Kidney capillary endothelial cell (primary cell): Measurements from ENCODE around the gene PRKCQ.

Source experiments
- DNase-seq: peaks from one replicate; pipeline ENCODE4 v3.0.0-alpha.2; 2018; ENCODE audit warnings: low spot score

The PRKCQ gene

DNA sequence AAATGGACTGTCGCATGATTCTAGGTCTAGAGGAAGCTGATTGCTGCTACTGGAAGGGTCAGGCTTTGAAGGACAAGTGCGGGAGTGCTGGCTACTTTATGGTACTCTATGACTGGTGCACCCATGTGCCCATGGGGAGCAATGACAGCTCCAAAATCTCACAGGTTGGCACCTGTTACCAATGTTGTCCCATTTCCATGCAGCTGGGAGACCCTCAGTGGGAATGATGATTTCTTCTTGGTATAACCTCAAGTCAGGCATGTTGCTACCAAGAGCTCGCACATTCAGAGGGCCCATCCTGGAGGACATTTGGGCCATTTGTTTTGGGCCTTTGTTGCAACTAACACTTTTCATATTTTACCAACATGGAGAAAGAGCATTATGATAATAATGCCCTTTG lies 174.4 kb downstream of the PRKCQ start:
- no peak for DNase-seq

DNA sequence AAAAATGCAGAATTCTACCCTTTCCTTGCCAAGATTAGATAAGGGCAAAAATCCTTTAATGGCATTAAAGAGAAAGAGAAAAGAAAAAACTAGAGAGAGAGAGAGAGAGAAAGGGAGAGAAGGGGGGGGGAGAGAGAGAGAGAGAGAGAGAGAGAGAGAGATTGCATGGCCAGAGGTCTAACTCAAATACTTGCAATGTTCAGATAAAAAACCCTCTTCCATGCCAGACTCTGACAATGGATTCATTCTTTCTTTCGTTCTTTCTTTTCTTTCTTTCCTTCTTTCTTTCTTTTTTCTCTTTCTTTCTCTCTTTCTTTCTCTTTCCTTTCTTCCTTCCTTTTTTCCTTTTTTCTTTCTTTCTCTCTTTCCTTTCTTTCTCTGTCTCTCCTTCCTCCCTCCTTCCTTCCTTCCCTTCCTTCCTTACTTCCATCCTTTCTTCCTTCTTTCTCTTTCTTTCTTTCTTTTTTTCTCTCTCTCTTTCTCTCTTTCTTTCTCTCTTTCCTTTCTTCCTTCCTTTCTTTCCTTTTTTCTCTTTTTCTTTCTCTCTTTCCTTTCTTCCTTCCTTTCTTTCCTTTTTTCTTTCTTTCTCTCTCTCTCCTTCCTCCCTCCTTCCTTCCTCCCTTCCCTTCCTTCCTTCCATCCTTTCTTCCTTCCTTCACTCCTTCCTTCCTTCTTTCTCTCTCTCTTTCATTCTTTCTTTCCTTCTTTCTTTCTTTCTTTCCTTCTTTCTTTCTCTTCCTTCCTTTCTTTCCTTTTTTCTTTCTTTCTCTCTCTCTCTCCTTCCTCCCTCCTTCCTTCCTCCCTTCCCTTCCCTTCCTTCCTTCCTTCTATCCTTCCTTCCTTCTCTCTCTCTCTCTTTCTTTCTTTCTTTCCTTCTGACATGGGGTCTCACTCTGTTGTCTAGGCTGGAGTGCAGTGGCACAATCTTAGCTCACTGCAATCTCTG lies 175.7 kb downstream of the PRKCQ start:
- no peak for DNase-seq

DNA sequence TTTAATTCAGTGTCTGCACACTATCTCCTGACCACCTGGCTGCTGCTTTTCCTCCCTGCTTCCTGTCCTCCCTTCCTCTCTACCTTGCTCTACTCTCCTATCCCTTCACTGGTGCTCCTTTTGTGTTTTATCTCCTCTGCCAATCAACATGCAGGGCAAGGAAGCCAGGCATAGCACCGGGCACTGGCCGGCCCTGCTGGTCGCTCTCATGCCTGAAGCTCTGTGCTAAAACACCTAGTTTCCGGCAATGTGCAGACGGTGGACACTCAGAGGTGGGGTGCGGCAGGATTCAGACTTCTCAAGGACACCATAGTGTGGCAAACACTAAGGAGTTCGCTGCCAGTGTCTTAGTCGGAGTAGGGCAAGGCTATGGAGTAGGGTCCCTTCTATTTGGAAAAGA lies 177.1 kb downstream of the PRKCQ start:
- no peak for DNase-seq

DNA sequence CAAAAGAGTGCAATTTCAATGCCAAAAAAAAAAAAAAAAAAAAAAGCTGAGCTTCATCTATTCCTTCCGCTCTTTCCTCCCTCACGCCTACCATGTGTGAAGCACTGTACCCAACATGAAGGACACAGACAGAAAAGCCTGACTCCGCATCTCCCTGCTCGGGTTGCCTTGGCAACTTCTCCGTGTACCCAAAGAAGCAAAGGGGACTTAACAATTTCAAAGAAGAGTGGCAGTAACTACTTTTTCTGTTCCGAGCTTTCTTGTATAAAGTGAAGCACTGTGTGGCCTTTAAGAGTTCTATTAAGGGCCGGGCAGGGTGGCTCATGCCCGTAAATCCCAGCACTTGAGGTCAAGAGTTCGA lies 177.7 kb downstream of the PRKCQ start:
- DNase-seq = no peak

GRCh38 chr10:6401558-6402348 lies 178.3 kb downstream of the PRKCQ start:
- peak; percentile 93 for DNase-seq

GRCh38 chr10:6400821-6401465 lies 179.1 kb downstream of the PRKCQ start:
- no peak for DNase-seq

GRCh38 chr10:6400331-6400730 lies 179.7 kb downstream of the PRKCQ start:
- no peak for DNase-seq

GRCh38 chr10:6399879-6400278 lies 180.2 kb downstream of the PRKCQ start:
- DNase-seq = no peak

- no peak for DNase-seq
Observed at GRCh38 chr10:6399231-6399741, 180.8 kb downstream of the PRKCQ start.

GRCh38 chr10:6398399-6398798 lies 181.7 kb downstream of the PRKCQ start:
- no peak for DNase-seq

DNA sequence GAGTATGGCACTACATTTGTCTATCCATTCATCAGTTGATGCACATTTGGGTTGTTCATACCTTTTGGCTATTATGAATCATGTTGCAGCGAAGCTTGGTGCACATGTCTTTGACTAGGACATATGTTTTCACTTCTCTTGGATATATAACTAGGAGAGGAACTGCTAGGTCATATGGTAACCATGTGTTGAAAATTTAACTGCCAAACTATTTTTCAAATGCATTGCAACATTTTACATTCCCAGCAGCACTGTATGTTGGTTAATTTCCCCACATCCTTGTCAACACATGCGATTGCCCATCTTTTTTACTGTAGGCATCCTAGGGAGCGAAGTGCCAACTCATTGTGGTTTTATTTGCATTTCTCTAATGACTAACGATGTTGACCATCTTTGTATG lies 183.4 kb downstream of the PRKCQ start:
- no peak for DNase-seq

- no peak for DNase-seq
Observed at GRCh38 chr10:6396226-6396625, 183.8 kb downstream of the PRKCQ start.

DNA sequence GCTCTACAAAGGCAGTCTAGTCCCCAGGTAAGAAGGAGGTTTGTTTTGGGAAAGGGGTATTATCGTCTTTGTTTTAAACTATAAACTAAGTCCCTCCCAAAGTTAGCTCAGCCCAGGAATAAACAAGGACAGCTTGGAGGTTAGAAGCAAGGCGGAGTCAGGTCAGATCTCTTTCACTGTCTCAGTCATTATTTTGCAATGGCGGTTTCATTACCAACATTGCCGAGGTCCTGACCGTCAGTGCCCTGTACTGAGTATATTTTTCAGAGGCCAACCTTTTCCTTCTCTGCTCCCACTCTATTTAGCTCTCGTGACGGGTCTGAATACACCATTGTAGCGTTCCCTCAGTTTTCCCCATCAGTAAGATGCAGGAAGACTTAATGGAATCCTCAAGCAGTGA lies 184.5 kb downstream of the PRKCQ start:
- no peak for DNase-seq

DNA sequence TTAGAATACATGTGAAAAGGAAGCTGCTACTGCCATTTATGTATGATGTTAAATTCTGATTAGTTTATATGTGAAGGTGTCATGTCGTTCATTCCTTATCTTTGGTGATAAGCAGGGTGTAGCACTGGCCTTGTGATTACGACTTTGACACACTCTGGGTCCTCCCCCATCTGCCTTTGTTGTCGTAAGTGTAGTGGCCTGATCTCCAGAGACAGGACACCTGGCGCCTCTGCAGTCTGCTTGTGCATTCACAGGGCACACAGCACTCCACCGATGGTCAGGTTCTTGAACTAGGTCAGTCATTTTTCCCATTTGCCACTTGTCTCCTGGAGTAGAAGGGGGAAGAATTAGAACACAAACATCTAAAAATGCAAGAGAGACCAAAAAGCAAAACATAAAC lies 186.0 kb downstream of the PRKCQ start:
- DNase-seq = no peak

DNA sequence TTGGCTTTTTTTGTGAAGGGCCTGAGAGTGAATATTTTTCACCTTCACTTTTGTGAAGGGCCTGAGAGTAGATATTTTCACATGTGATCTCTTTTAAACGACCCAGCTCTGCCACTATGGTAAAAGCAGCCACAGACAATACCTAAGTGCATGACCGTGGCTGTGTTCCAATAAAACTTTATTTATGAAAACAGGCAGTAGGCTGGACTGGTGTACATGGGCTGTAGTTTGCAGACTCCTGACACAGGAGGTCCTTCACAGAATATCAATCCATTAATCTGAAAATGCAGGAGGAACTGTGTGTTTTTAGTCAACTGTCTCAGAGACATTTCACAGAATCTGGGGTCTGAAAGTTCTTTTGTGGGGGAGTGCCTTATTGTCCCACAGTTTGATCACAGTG lies 186.9 kb downstream of the PRKCQ start:
- DNase-seq = no peak

DNA sequence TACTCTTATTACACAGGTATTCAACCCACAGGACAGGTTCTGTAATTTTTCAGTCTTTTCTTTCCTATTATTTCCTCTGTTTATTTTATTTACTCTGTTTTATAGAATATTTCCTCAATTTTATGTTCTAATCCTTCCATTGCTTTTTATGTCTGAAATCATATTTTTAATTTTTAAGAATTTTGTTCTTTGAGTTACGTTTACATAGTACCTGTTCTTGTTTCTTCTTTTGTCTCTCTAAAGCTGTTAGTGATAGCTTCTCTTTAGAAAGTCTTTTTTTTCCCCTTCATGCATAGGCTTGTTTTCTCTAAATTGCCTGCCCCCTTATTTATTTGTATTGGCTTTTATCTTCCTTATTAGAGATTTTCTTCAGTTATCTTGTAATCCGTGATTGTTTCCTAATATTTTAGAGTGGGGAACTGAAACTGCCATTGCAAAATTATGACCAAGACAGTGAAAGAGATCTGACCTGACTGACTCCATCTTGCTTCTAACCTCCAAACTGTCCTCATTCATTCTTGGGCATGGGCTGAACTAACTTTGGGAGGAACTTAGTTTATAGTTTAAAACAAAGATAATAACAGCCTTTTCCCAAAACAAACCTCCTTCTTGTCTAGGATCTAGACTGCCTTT lies 189.7 kb downstream of the PRKCQ start:
- no peak for DNase-seq

GRCh38 chr10:6388261-6388893 lies 191.7 kb downstream of the PRKCQ start:
- DNase-seq = no peak

DNA sequence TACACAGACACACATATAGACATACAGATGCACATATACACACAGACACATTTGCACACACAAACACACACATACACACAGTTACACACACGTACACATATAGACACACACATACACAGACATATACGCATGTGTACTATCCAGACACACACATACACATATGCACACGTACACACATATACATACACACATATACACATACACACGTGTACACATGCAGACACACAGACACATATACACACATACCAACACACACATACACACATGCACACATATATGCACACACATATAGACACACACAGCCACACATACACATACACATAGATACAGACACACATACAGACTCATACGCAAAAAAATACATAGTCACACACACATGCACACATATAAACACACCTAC lies 193.1 kb downstream of the PRKCQ start:
- no peak for DNase-seq

GRCh38 chr10:6386346-6386745 lies 193.7 kb downstream of the PRKCQ start:
- no peak for DNase-seq

DNA sequence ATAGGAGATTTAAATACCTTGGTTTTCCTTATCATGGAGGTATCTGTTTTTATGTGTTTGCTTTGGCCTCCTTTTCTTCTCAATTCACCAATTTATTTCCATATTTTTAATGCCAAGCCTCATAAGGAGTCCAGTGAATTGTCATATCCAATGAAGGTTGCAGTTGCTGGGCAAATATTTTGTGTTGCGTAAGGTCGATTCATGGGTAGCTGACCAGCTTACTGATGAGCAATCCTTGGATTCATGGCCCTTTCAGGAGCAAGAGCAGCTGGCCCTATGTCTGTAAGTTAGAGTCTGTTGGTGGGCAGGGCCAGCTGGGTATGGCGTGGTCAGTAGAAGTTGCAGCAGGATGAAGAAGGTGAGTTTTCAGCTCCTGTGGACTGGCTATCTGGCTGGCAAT lies 194.4 kb downstream of the PRKCQ start:
- DNase-seq = no peak

DNA sequence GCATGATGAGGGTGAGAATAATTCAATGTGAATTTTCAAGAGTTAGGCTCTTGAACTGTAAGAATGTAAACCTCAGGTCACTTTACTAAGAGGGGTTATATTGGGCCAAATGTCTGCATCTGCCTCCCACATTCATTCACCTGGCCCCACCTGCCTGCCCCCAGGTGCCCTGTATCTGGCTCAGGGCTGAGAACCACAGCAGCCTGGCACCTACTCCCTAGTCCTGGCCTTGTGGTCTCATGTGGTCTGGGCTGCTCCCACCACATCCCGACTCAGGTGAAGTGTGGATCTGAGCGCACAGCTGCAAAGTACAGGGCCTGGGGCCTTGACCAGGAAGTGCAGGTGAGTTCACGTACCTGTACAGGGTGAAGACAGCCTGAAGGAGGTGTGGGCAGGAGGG lies 195.2 kb downstream of the PRKCQ start:
- no peak for DNase-seq

DNA sequence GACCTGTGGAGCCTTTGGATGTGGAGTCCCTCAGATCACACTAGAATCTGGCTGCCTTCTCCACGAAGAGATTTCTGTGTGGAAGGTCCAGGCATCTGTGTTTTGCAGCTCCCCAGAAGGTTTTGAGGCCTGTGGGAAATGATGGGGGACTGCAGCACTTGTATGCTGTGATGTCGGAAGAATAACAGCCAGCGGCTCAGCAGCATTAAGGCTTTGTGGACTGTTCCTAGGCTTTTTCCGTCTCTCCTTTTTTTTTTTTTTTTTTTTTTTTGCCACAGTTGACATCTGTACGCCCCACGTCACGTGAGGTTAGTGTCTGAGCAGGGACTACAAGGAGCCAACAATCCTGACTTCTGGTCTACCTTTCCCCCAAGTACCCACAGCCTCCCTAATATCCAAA lies 196.0 kb downstream of the PRKCQ start:
- DNase-seq = no peak
